ENCODE data around the gene TOMT. TPM values are rescaled to one million over a fixed set of nuclear protein-coding genes. Genes with fewer than 3 reads are reported as not detected.

Gene TOMT
- total RNA-seq, 3 donors from 2014 or later (not counting 1 experiment from before 2014, with no cell fraction given) = not detected

DNA sequence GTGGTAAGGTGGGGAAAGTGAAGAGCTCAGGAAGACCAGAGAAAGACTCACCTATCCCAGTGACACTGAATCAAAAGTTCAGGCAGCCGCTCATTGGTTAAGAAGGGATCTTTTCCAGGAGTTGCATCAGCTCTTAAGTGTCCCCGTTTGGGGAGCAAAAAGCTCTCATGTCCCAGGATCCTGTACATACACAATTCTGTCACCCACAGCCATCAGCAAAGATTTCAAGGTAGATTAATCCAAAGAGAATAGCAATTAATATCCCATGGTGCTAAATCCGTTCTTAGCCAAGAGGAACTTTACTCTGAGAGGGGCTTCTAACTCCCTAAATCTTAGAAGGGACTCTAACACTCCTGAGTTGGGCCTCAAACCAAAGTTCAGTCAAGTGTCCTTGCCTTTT, 49.1 kb downstream of the TOMT start:
- TF ChIP-seq, protein P1, sequence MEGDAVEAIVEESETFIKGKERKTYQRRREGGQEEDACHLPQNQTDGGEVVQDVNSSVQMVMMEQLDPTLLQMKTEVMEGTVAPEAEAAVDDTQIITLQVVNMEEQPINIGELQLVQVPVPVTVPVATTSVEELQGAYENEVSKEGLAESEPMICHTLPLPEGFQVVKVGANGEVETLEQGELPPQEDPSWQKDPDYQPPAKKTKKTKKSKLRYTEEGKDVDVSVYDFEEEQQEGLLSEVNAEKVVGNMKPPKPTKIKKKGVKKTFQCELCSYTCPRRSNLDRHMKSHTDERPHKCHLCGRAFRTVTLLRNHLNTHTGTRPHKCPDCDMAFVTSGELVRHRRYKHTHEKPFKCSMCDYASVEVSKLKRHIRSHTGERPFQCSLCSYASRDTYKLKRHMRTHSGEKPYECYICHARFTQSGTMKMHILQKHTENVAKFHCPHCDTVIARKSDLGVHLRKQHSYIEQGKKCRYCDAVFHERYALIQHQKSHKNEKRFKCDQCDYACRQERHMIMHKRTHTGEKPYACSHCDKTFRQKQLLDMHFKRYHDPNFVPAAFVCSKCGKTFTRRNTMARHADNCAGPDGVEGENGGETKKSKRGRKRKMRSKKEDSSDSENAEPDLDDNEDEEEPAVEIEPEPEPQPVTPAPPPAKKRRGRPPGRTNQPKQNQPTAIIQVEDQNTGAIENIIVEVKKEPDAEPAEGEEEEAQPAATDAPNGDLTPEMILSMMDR (IDR thresholded peaks at IDR 0.05) = no peak
- 84% methylated on average over 3 of the region's 3 CpGs for WGBS (ENCODE audit: insufficient coverage)
- H3K4me1 Mint-ChIP-seq = no peaks in the 10 kb centered on the region

DNA sequence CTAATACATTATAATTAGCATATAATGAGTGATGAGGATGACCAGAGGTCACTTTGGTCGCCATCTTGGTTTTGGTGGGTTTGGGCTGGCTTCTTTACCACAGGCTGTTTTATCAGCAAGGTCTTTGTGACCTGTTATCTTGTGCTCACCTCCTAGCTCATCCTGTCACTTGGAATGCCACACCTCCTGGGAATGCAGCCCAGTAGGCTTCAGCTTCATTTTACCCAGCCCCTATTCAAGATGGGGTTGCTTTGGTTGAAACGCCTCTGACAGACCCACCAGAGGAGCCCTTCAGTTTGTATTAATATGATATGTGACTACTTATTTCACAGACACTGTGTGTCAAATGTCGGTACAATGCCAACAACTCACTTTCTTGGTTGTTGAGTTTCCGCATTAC, 50.0 kb downstream of the TOMT start:
- Mint-ChIP-seq H3K4me3 (no peak overlapping the region), H3K27ac (no peak overlapping the region), H3K27me3 (ENCODE audit: low read depth in 2 of 2) (peaks cover 11 to 13% of the 10 kb centered on the region in 2 donors), H3K36me3 (no peaks in the 10 kb centered on the region), H3K4me1 (no peaks in the 10 kb centered on the region), H3K9me3 (no peaks in the 10 kb centered on the region)
- intact Hi-C loops (cut with micrococcal nuclease) = no loop called here
- 77% methylated on average over 3 of the region's 4 CpGs for WGBS (ENCODE audit: insufficient coverage)
- DNase-seq (no peak), ATAC-seq (no peak)
- H3K9me3 ChIP-seq (ENCODE audit: control insufficient read depth, insufficient read depth, low read length) = no peaks in the 10 kb centered on the region
- H3K36me3 ChIP-seq (ENCODE audit: control insufficient read depth, insufficient read depth, low read length) = no peaks in the 10 kb centered on the region
- no peak overlapping the region for H3K27ac ChIP-seq (ENCODE audit: low read length)
- TF ChIP-seq, protein P1 (IDR thresholded peaks at IDR 0.05) = no peak
- no peaks in the 10 kb centered on the region for H3K4me1 ChIP-seq (ENCODE audit: control insufficient read depth, insufficient read depth, low read length)
- H3K27me3 ChIP-seq (ENCODE audit: control insufficient read depth, insufficient read depth, low read length) = no peaks in the 10 kb centered on the region
- no peak overlapping the region for H3K4me3 ChIP-seq (ENCODE audit: low read length)

More for the DNA sequence above, 49.1 kb downstream of the TOMT start:
- no peak for DNase-seq
- ATAC-seq = no peak
- Mint-ChIP-seq H3K9me3 (no peaks in the 10 kb centered on the region), H3K4me3 (no peak overlapping the region), H3K27ac (no peak overlapping the region), H3K27me3 (ENCODE audit: low read depth in 2 of 2) (peaks cover 6 to 9% of the 10 kb centered on the region in 2 donors), H3K36me3 (no peaks in the 10 kb centered on the region)
- Histone ChIP-seq H3K36me3 (ENCODE audit: control insufficient read depth, insufficient read depth, low read length) (no peaks in the 10 kb centered on the region), H3K27me3 (ENCODE audit: control insufficient read depth, insufficient read depth, low read length) (no peaks in the 10 kb centered on the region), H3K27ac (ENCODE audit: low read length) (no peak overlapping the region), H3K4me1 (ENCODE audit: control insufficient read depth, insufficient read depth, low read length) (no peaks in the 10 kb centered on the region), H3K4me3 (ENCODE audit: low read length) (no peak overlapping the region), H3K9me3 (ENCODE audit: control insufficient read depth, insufficient read depth, low read length) (no peaks in the 10 kb centered on the region)
- intact Hi-C loops (cut with micrococcal nuclease) = no loop called here

DNA sequence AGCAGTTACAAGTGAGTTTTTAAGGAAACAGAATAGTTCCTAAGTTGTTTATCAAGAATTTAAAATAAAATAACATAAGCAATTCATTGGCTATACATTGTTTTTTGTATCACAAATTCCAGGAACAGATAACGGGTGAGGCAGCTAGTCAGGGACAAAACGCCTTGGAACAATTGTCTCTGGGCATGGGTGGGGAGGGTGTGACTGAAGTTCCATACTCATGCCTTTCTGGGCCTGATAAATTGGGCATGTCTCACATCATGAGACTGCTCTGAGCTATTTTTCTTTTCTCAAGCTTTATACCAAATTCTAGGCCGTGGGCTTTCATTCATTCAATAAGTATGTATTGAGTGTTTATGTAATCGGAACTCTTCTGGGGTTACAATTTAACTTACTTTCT, 51.4 kb downstream of the TOMT start:
- Histone ChIP-seq H3K27me3 (ENCODE audit: control insufficient read depth, insufficient read depth, low read length) (no peaks in the 10 kb centered on the region), H3K27ac (ENCODE audit: low read length) (no peak overlapping the region), H3K9me3 (ENCODE audit: control insufficient read depth, insufficient read depth, low read length) (no peaks in the 10 kb centered on the region), H3K36me3 (ENCODE audit: control insufficient read depth, insufficient read depth, low read length) (no peaks in the 10 kb centered on the region), H3K4me1 (ENCODE audit: control insufficient read depth, insufficient read depth, low read length) (no peaks in the 10 kb centered on the region), H3K4me3 (ENCODE audit: low read length) (no peak overlapping the region)
- DNase-seq (no peak), ATAC-seq (no peak)
- H3K4me1 Mint-ChIP-seq = no peaks in the 10 kb centered on the region
- no peak overlapping the region for H3K4me3 Mint-ChIP-seq
- no peaks in the 10 kb centered on the region for H3K9me3 Mint-ChIP-seq
- H3K27me3 Mint-ChIP-seq (ENCODE audit: low read depth in 2 of 2) = peaks cover 18 to 21% of the 10 kb centered on the region in 2 donors
- H3K27ac Mint-ChIP-seq = no peak overlapping the region
- 100% methylated on average over 2 of the region's 4 CpGs for WGBS (ENCODE audit: insufficient coverage)
- intact Hi-C loops (cut with micrococcal nuclease) = no loop called here
- TF ChIP-seq, protein P1 (IDR thresholded peaks at IDR 0.05) = no peak
- H3K36me3 Mint-ChIP-seq = no peaks in the 10 kb centered on the region

Other genes with a start within 250 kb of the TOMT start
- not detected for gene DEFB131B, start 227.5 kb upstream of the TOMT start, total RNA-seq
- gene XNDC1N, start 177.3 kb upstream of the TOMT start, total RNA-seq = 10 to 100 TPM in 2 of 3 donors, 1 to 10 TPM in 1; 9.6 to 16.1 (median 14.1) TPM
- gene RNF121, start 176.9 kb upstream of the TOMT start, total RNA-seq = 10 to 100 TPM; 22.7 to 28.2 (median 22.9) TPM
- gene IL18BP, start 107.0 kb upstream of the TOMT start, total RNA-seq = 10 to 100 TPM; 23.1 to 35.5 (median 27.2) TPM
- gene NUMA1, start 25.4 kb upstream of the TOMT start, total RNA-seq = 100 to 1,000 TPM; 261 to 290 (median 262) TPM
- 1 to 10 TPM; 2.0 to 3.1 (median 2.5) TPM for gene LRRC51, start 25.1 kb upstream of the TOMT start, total RNA-seq
- gene LAMTOR1, start 2.6 kb upstream of the TOMT start, total RNA-seq = 10 to 100 TPM; 55.5 to 62.9 (median 56.2) TPM
- 10 to 100 TPM; 22.0 to 38.3 (median 29.7) TPM for gene ANAPC15, start 6.8 kb downstream of the TOMT start, total RNA-seq
- 1 to 10 TPM in 1 of 3 donors, not detected in 2; 1.1 TPM for gene FOLR3, start 29.8 kb downstream of the TOMT start, total RNA-seq
- gene FOLR1, start 86.2 kb downstream of the TOMT start, total RNA-seq = not detected
- not detected for gene FOLR2, start 110.9 kb downstream of the TOMT start, total RNA-seq
- 100 to 1,000 TPM; 193 to 207 (median 195) TPM for gene INPPL1, start 118.8 kb downstream of the TOMT start, total RNA-seq
- gene PHOX2A, start 138.3 kb downstream of the TOMT start, total RNA-seq = not detected

All from natural killer cell (primary cell).